Measurements from ENCODE around the gene EPM2AIP1. TPM values are rescaled to one million over a fixed set of nuclear protein-coding genes. Genes with fewer than 3 reads are reported as not detected.

The EPM2AIP1 gene
- total and polyA plus RNA-seq, 2 donors (not counting 3 experiments of a cell fraction or from before 2014, with no cell fraction given) = 5.4 to 15.1 TPM

DNA sequence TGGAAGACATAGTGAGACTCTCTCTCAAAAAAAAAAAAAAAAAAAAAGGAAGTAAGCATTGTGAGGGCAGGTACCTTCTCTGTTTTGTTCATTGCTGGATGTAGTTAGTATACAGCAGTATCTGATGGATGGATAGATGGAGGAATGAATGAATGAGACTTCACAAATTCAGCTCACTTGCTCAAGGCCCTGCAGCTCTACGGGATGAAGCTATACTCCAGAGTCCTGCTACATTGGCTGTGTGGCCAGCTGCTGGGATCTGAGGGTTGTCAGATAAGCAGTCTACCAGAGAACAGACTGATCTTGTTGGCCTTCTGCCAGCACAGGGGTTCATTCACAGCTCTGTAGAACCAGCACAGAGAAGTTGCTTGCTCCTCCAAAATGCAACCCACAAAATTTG, 35.4 kb upstream of the EPM2AIP1 start:
- H3K36me3 ChIP-seq (ENCODE audit: control insufficient read depth in 2 of 2, extremely low read depth in 1 of 2, insufficient read depth in 2 of 2, low read length in 2 of 2) = peaks cover 9 to 10% of the 10 kb centered on the region in 2 experiments
- ChIA-PET POLR2A (interaction anchor here (0.6 kb wide), 2 partner anchors 17 to 50 kb away, joined by 3 to 4 read pairs; no protein-coding TSS in a partner anchor), CTCF (interaction anchor here (0.9 to 7.6 kb wide), 2 partner anchors 31 to 187 kb away, joined by 3 to 141 read pairs; no protein-coding TSS in a partner anchor)
- intact Hi-C loops (cut with micrococcal nuclease) (no loop called here), dilution Hi-C loops (cut with MboI; ENCODE audit: extremely low pct_ligation_motif_present, low sequenced_read_pairs) (no loop called here)
- DNase-seq (ENCODE audit: low read depth, low spot score) (peak; percentile 18), FAIRE-seq (no peak)
- H3K4me3 ChIP-seq (replicated peaks in 1 of 3; ENCODE audit: insufficient read depth in 1 of 3, low read depth in 1 of 3, low read length in 3 of 3) = no peak overlapping the region
- H3K9me3 ChIP-seq (replicated peaks; ENCODE audit: control insufficient read depth, insufficient read depth, low read length) = no peaks in the 10 kb centered on the region
- H3K4me1 ChIP-seq (ENCODE audit: control insufficient read depth, extremely low read depth, insufficient read depth, low read length) = no peaks in the 10 kb centered on the region
- TF ChIP-seq GATA2 (IDR thresholded peaks at IDR 0.05; ENCODE audit: insufficient read depth, insufficient read length, low read depth, low read length) (no peak), POLR2A (IDR thresholded peaks at IDR 0.05; ENCODE audit: low read depth, low read length) (no peak), EZH2 (IDR thresholded peaks at IDR 0.05; ENCODE audit: borderline replicate concordance, low read depth, low read length, severe bottlenecking) (no peak), JUN (IDR thresholded peaks at IDR 0.05; ENCODE audit: borderline replicate concordance, insufficient read depth, insufficient read length, low read depth) (no peak), MYC (IDR thresholded peaks at IDR 0.05; ENCODE audit: low read depth, low read length) (no peak), POLR2AphosphoS5 (IDR thresholded peaks at IDR 0.05; ENCODE audit: insufficient read depth, low read depth, low read length) (no peak), FOS (IDR thresholded peaks at IDR 0.05; ENCODE audit: borderline replicate concordance, insufficient read depth, low read length) (no peak)
- TF ChIP-seq, protein P1, sequence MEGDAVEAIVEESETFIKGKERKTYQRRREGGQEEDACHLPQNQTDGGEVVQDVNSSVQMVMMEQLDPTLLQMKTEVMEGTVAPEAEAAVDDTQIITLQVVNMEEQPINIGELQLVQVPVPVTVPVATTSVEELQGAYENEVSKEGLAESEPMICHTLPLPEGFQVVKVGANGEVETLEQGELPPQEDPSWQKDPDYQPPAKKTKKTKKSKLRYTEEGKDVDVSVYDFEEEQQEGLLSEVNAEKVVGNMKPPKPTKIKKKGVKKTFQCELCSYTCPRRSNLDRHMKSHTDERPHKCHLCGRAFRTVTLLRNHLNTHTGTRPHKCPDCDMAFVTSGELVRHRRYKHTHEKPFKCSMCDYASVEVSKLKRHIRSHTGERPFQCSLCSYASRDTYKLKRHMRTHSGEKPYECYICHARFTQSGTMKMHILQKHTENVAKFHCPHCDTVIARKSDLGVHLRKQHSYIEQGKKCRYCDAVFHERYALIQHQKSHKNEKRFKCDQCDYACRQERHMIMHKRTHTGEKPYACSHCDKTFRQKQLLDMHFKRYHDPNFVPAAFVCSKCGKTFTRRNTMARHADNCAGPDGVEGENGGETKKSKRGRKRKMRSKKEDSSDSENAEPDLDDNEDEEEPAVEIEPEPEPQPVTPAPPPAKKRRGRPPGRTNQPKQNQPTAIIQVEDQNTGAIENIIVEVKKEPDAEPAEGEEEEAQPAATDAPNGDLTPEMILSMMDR (IDR thresholded peaks at IDR 0.05; ENCODE audit: extremely low read depth in 1 of 2, insufficient read depth in 1 of 2, low read depth in 1 of 2, low read length in 2 of 2) = no peak
- TF ChIP-seq, protein P2, sequence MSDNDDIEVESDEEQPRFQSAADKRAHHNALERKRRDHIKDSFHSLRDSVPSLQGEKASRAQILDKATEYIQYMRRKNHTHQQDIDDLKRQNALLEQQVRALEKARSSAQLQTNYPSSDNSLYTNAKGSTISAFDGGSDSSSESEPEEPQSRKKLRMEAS (IDR thresholded peaks at IDR 0.05; ENCODE audit: insufficient read depth, insufficient read length) = no peak
- H3K27me3 ChIP-seq (ENCODE audit: control insufficient read depth in 2 of 2, insufficient read depth in 2 of 2, low read length in 2 of 2) = no peaks in the 10 kb centered on the region
- no peak overlapping the region for H3K27ac ChIP-seq (ENCODE audit: insufficient read depth, low read depth, low read length)
- H3K9ac ChIP-seq (replicated peaks; ENCODE audit: extremely low read depth, insufficient read depth, low read length) = no peak overlapping the region
- H4K20me1 ChIP-seq (replicated peaks; ENCODE audit: control insufficient read depth, extremely low read depth, insufficient read depth, low read length) = no peaks in the 10 kb centered on the region
- no peaks in the 10 kb centered on the region for H3K9me1 ChIP-seq (replicated peaks; ENCODE audit: control insufficient read depth, extremely low read depth, insufficient read depth, low read length)
- no peak overlapping the region for H2AFZ ChIP-seq (ENCODE audit: low read depth, low read length)
- no peak overlapping the region for H3K4me2 ChIP-seq (ENCODE audit: insufficient read depth, low read length)
- no TSS peak for BruUV-seq (replicated peaks)
- H3K79me2 ChIP-seq (ENCODE audit: control insufficient read depth, insufficient read depth, low read length) = no peaks in the 10 kb centered on the region
